ENCODE results near the gene PATJ. TPM values are rescaled to one million over a fixed set of nuclear protein-coding genes. Genes with fewer than 3 reads are reported as not detected.

PATJ gene
- polyA plus RNA-seq, 1 of the 3 experiments (the other 2 are of a cell fraction): 3.0 TPM

DNA sequence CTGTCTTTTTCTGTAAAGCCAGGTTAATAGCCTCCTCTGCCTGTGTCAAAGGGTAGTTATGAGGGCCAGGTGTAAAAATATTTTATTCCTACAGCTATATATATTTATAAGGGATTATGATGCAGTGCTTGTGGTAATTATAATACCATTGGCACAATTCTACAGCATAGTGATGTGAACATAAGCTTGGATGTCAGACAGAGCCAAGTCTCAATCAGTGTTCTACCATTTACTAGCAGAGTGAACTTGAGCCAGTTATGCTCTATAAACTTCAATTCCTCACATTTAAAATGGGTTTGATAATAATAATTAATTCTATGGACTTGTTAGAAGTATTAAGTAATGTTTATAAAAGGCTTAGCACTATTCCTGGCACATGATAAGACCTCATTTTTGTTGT is 300.9 kb downstream of the PATJ start (continued):
- TF ChIP-seq, protein P1, sequence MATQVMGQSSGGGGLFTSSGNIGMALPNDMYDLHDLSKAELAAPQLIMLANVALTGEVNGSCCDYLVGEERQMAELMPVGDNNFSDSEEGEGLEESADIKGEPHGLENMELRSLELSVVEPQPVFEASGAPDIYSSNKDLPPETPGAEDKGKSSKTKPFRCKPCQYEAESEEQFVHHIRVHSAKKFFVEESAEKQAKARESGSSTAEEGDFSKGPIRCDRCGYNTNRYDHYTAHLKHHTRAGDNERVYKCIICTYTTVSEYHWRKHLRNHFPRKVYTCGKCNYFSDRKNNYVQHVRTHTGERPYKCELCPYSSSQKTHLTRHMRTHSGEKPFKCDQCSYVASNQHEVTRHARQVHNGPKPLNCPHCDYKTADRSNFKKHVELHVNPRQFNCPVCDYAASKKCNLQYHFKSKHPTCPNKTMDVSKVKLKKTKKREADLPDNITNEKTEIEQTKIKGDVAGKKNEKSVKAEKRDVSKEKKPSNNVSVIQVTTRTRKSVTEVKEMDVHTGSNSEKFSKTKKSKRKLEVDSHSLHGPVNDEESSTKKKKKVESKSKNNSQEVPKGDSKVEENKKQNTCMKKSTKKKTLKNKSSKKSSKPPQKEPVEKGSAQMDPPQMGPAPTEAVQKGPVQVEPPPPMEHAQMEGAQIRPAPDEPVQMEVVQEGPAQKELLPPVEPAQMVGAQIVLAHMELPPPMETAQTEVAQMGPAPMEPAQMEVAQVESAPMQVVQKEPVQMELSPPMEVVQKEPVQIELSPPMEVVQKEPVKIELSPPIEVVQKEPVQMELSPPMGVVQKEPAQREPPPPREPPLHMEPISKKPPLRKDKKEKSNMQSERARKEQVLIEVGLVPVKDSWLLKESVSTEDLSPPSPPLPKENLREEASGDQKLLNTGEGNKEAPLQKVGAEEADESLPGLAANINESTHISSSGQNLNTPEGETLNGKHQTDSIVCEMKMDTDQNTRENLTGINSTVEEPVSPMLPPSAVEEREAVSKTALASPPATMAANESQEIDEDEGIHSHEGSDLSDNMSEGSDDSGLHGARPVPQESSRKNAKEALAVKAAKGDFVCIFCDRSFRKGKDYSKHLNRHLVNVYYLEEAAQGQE (IDR thresholded peaks at IDR 0.05; ENCODE audit: low read depth, low read length): no peak
- TF ChIP-seq, protein P2, sequence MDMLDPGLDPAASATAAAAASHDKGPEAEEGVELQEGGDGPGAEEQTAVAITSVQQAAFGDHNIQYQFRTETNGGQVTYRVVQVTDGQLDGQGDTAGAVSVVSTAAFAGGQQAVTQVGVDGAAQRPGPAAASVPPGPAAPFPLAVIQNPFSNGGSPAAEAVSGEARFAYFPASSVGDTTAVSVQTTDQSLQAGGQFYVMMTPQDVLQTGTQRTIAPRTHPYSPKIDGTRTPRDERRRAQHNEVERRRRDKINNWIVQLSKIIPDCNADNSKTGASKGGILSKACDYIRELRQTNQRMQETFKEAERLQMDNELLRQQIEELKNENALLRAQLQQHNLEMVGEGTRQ (IDR thresholded peaks at IDR 0.05; ENCODE audit: borderline replicate concordance, low read depth, low read length): no peak
- TF ChIP-seq RFX5 (IDR thresholded peaks at IDR 0.05; ENCODE audit: low read length): no peak

DNA sequence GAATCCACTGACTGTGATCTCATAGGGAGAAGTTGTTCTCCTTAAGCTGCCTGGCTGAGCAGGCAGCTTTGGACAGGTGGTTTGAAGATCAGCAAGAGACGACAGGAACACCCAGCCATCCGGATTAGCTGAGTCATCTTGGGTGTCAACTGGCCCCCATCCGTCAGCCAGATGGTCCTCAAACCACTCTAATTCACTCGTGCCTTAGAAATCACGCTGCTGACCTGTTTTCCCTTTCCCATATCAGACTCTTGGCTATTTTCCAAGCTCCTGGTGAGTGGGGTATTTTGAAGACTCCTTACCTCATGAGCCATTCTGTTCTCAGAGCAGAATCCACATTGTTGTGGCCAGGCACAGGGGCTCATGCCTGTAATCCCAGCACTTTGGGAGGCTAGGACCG is 303.3 kb downstream of the PATJ start:
- no peak overlapping the region for H3K27ac ChIP-seq (ENCODE audit: low read depth in 2 of 2, low read length in 1 of 2)
- no peaks in the 10 kb centered on the region for H3K9me3 ChIP-seq
- 50% methylated on average over 6 of the region's 6 CpGs for WGBS (ENCODE audit: low lambda C conversion rate)
- no peak overlapping the region for H3K9ac ChIP-seq
- H2AFZ ChIP-seq (ENCODE audit: low read depth): no peak overlapping the region
- H3K79me2 ChIP-seq (ENCODE audit: insufficient read depth): no peaks in the 10 kb centered on the region
- H3K4me3 ChIP-seq (ENCODE audit: low read depth in 2 of 2, low read length in 1 of 2): no peak overlapping the region
- POLR2A ChIA-PET: no interaction called here
- no peaks in the 10 kb centered on the region for H4K20me1 ChIP-seq (ENCODE audit: insufficient read depth)
- CTCF ChIA-PET: interaction anchor here (1.0 kb wide), 1 partner anchor 99 kb away, joined by 4 read pairs; no protein-coding TSS in a partner anchor
- TF ChIP-seq NRF1 (IDR thresholded peaks at IDR 0.05; ENCODE audit: low read depth, low read length): no peak
- TF ChIP-seq TCF12 (IDR thresholded peaks at IDR 0.05): peak; percentile 26; the same call in 1 of the 2 replicates
- TF ChIP-seq, protein P3, sequence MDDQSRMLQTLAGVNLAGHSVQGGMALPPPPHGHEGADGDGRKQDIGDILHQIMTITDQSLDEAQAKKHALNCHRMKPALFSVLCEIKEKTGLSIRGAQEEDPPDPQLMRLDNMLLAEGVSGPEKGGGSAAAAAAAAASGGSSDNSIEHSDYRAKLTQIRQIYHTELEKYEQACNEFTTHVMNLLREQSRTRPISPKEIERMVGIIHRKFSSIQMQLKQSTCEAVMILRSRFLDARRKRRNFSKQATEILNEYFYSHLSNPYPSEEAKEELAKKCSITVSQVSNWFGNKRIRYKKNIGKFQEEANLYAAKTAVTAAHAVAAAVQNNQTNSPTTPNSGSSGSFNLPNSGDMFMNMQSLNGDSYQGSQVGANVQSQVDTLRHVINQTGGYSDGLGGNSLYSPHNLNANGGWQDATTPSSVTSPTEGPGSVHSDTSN (IDR thresholded peaks at IDR 0.05): no peak
- DNase-seq: peak; percentile 16
- H3F3A ChIP-seq (replicated peaks; ENCODE audit: insufficient read depth): no peaks in the 10 kb centered on the region
- no peaks in the 10 kb centered on the region for H3K27me3 ChIP-seq (ENCODE audit: insufficient read depth)
- H3K4me2 ChIP-seq: no peak overlapping the region
- H3K4me1 ChIP-seq (ENCODE audit: control insufficient read depth in 1 of 2, insufficient read depth in 2 of 2, low read depth in 1 of 2, low read length in 1 of 2): peaks cover 0 to 2% of the 10 kb centered on the region in 2 experiments; a peak in 2 of 4 replicates
- no peaks in the 10 kb centered on the region for H3K36me3 ChIP-seq (replicated peaks in 1 of 2; ENCODE audit: control insufficient read depth in 1 of 2, insufficient read depth in 2 of 2, low read length in 1 of 2)
- no peaks in the 10 kb centered on the region for H3K9me2 ChIP-seq

DNA sequence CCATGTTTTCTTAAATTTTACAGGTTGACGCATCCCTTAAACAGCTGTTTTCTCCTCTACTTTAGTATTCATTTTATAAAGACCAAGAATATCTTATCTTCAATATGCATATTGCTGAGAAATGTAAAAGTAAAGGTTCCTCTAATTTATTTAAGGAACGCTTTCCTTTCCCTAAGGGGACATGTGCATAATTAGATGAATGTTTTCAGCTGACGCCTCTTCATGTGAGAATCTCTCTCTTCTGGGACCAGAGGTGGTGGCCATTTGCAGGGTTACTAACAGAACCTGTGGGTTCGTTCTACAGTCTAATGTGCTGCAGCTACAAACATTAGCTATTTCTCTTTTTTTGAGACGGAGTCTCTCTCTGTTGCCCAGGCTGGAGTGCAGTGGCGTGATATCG is 304.6 kb downstream of the PATJ start:
- Histone ChIP-seq H3K4me1 (ENCODE audit: control insufficient read depth in 1 of 2, insufficient read depth in 2 of 2, low read depth in 1 of 2, low read length in 1 of 2) (peaks cover 0 to 2% of the 10 kb centered on the region in 2 experiments; a peak in 2 of 4 replicates), H2AFZ (ENCODE audit: low read depth) (no peak overlapping the region), H3K9me2 (no peaks in the 10 kb centered on the region), H3K4me3 (ENCODE audit: low read depth in 2 of 2, low read length in 1 of 2) (no peak overlapping the region), H3K27ac (ENCODE audit: low read depth in 2 of 2, low read length in 1 of 2) (no peak overlapping the region), H3K9ac (no peak overlapping the region), H4K20me1 (ENCODE audit: insufficient read depth) (no peaks in the 10 kb centered on the region), H3K27me3 (ENCODE audit: insufficient read depth) (no peaks in the 10 kb centered on the region), H3F3A (replicated peaks; ENCODE audit: insufficient read depth) (no peaks in the 10 kb centered on the region), H3K79me2 (ENCODE audit: insufficient read depth) (no peaks in the 10 kb centered on the region), H3K9me3 (no peaks in the 10 kb centered on the region), H3K4me2 (no peak overlapping the region), H3K36me3 (replicated peaks in 1 of 2; ENCODE audit: control insufficient read depth in 1 of 2, insufficient read depth in 2 of 2, low read length in 1 of 2) (no peaks in the 10 kb centered on the region)
- TF ChIP-seq EZH2phosphoT487 (IDR thresholded peaks at IDR 0.05; ENCODE audit: borderline replicate concordance, low read depth) (no peak), GABPA (IDR thresholded peaks at IDR 0.05; ENCODE audit: low read depth) (no peak), YY1 (IDR thresholded peaks at IDR 0.05; ENCODE audit: low read depth) (no peak), SIN3A (IDR thresholded peaks at IDR 0.05; ENCODE audit: borderline replicate concordance, low read depth, low read length) (no peak), TAF1 (IDR thresholded peaks at IDR 0.05; ENCODE audit: borderline replicate concordance, low read depth, low read length) (no peak), MEF2A (IDR thresholded peaks at IDR 0.05; ENCODE audit: borderline replicate concordance, low read depth) (no peak), CHD2 (IDR thresholded peaks at IDR 0.05; ENCODE audit: low read length, partially characterized antibody) (no peak), POLR2AphosphoS5 (IDR thresholded peaks at IDR 0.05; ENCODE audit: low read depth, low read length) (no peak)
- ChIA-PET POLR2A (interaction anchor here (0.6 kb wide), 1 partner anchor 42 kb away, joined by 3 read pairs; no protein-coding TSS in a partner anchor), CTCF (interaction anchor here (1.2 kb wide), 1 partner anchor 88 kb away, joined by 3 read pairs; no protein-coding TSS in a partner anchor)
- no peak for DNase-seq
- WGBS (ENCODE audit: low lambda C conversion rate): 98% methylated on average over 7 of the region's 7 CpGs

Measured in SK-N-SH (cell line).